IPS-18a (cell line): Measurements from ENCODE around the gene ZMYND8.

Experiments
- H3K27ac ChIP-seq: one replicate; pipeline ENCODE4 v1.5.1; 2013; ENCODE audit warnings: low read length
- H3K27me3 ChIP-seq: one replicate; pipeline ENCODE4 v1.6.1; 2013; ENCODE audit warnings: mild to moderate bottlenecking, low read length; ENCODE audit not compliant: control insufficient read depth, insufficient read depth
- H3K36me3 ChIP-seq: one replicate; pipeline ENCODE4 v1.6.1; 2013; ENCODE audit warnings: low read depth, low read length; ENCODE audit not compliant: control insufficient read depth
- H3K4me1 ChIP-seq: one replicate; pipeline ENCODE4 v1.6.1; 2013; ENCODE audit warnings: low read depth, low read length; ENCODE audit not compliant: control insufficient read depth
- H3K4me3 ChIP-seq: one replicate; pipeline ENCODE4 v1.5.1; 2013; ENCODE audit warnings: low read length
- H3K9ac ChIP-seq: one replicate; pipeline ENCODE4 v1.6.1; 2013; ENCODE audit warnings: mild to moderate bottlenecking, low read length, moderate library complexity
- H3K9me3 ChIP-seq: one replicate; pipeline ENCODE4 v1.6.1; 2013; ENCODE audit warnings: low read depth, low read length; ENCODE audit not compliant: control insufficient read depth

ZMYND8 gene

GRCh38 chr20:47173596-47174216, 182.8 kb downstream of the ZMYND8 start:
- Histone ChIP-seq H3K27ac (no peak overlapping the region), H3K9me3 (no peaks in the 10 kb centered on the region), H3K4me3 (no peak overlapping the region), H3K9ac (no peak overlapping the region), H3K36me3 (no peaks in the 10 kb centered on the region), H3K4me1 (no peaks in the 10 kb centered on the region), H3K27me3 (no peaks in the 10 kb centered on the region)

- H3K9me3 ChIP-seq = no peaks in the 10 kb centered on the region
- no peaks in the 10 kb centered on the region for H3K36me3 ChIP-seq
- no peak overlapping the region for H3K27ac ChIP-seq
- no peak overlapping the region for H3K4me3 ChIP-seq
- no peaks in the 10 kb centered on the region for H3K27me3 ChIP-seq
- no peak overlapping the region for H3K9ac ChIP-seq
- H3K4me1 ChIP-seq = no peaks in the 10 kb centered on the region
Observed at GRCh38 chr20:47172579-47172978, 183.9 kb downstream of the ZMYND8 start.

GRCh38 chr20:47167846-47168245, 188.7 kb downstream of the ZMYND8 start:
- Histone ChIP-seq H3K27ac (no peak overlapping the region), H3K4me3 (no peak overlapping the region), H3K4me1 (no peaks in the 10 kb centered on the region), H3K36me3 (no peaks in the 10 kb centered on the region), H3K9ac (no peak overlapping the region), H3K9me3 (no peaks in the 10 kb centered on the region), H3K27me3 (no peaks in the 10 kb centered on the region)

- Histone ChIP-seq H3K36me3 (no peaks in the 10 kb centered on the region), H3K4me3 (no peak overlapping the region), H3K9me3 (no peaks in the 10 kb centered on the region), H3K4me1 (no peaks in the 10 kb centered on the region), H3K9ac (no peak overlapping the region), H3K27me3 (no peaks in the 10 kb centered on the region), H3K27ac (no peak overlapping the region)
Observed at GRCh38 chr20:47165376-47165865, 191.1 kb downstream of the ZMYND8 start.

GRCh38 chr20:47164140-47164539, 192.4 kb downstream of the ZMYND8 start:
- no peaks in the 10 kb centered on the region for H3K36me3 ChIP-seq
- H3K27ac ChIP-seq = no peak overlapping the region
- no peaks in the 10 kb centered on the region for H3K9me3 ChIP-seq
- no peaks in the 10 kb centered on the region for H3K27me3 ChIP-seq
- no peak overlapping the region for H3K9ac ChIP-seq
- no peaks in the 10 kb centered on the region for H3K4me1 ChIP-seq
- no peak overlapping the region for H3K4me3 ChIP-seq

GRCh38 chr20:47161411-47161810, 195.1 kb downstream of the ZMYND8 start:
- Histone ChIP-seq H3K4me3 (no peak overlapping the region), H3K4me1 (no peaks in the 10 kb centered on the region), H3K27ac (no peak overlapping the region), H3K9me3 (no peaks in the 10 kb centered on the region), H3K27me3 (no peaks in the 10 kb centered on the region), H3K36me3 (no peaks in the 10 kb centered on the region), H3K9ac (no peak overlapping the region)

GRCh38 chr20:47160992-47161391, 195.5 kb downstream of the ZMYND8 start:
- H3K9me3 ChIP-seq = no peaks in the 10 kb centered on the region
- no peaks in the 10 kb centered on the region for H3K27me3 ChIP-seq
- H3K27ac ChIP-seq = no peak overlapping the region
- no peaks in the 10 kb centered on the region for H3K36me3 ChIP-seq
- no peak overlapping the region for H3K4me3 ChIP-seq
- H3K4me1 ChIP-seq = no peaks in the 10 kb centered on the region
- H3K9ac ChIP-seq = no peak overlapping the region

- no peaks in the 10 kb centered on the region for H3K9me3 ChIP-seq
- H3K27me3 ChIP-seq = no peaks in the 10 kb centered on the region
- no peaks in the 10 kb centered on the region for H3K36me3 ChIP-seq
- H3K4me3 ChIP-seq = no peak overlapping the region
- no peak overlapping the region for H3K27ac ChIP-seq
- no peaks in the 10 kb centered on the region for H3K4me1 ChIP-seq
- no peak overlapping the region for H3K9ac ChIP-seq
Observed at GRCh38 chr20:47160240-47160639, 196.3 kb downstream of the ZMYND8 start.
